Measurements from ENCODE around the gene ARHGDIA.
A peak's percentile ranks its signal among the peaks of the same experiment; 100 is the strongest.
"Not testable (repeated sequence)": the region's sequence is repeated elsewhere in the genome, so short reads cannot be mapped to it uniquely, and the experiment has no call there.

The ARHGDIA gene

GRCh38 chr17:81870981-81871386, at the start of gene ARHGDIA:
Gene ARHGDIA (minus strand): TSS chr17:81871337. CDS start chr17:81869930, 1,407 bp downstream.
- no peak for DNase-seq

- no peak for DNase-seq
Measured at GRCh38 chr17:81918832-81919545, 47.9 kb upstream of the ARHGDIA start.

- not testable (repeated sequence) for DNase-seq
Measured at GRCh38 chr17:81918333-81918669, 47.2 kb upstream of the ARHGDIA start.

GRCh38 chr17:81917565-81918332, 46.6 kb upstream of the ARHGDIA start, which contains the start of gene SIRT7:
Gene SIRT7 (minus strand): TSS chr17:81918176. CDS start chr17:81918131, 45 bp downstream.
- peak; percentile 74 for DNase-seq

- DNase-seq, result peak; percentile 74
Measured at GRCh38 chr17:81916234-81917001, 45.3 kb upstream of the ARHGDIA start.

GRCh38 chr17:81915331-81915730, 44.2 kb upstream of the ARHGDIA start:
- no peak for DNase-seq

GRCh38 chr17:81914103-81914850, 43.1 kb upstream of the ARHGDIA start:
- no peak for DNase-seq

- no peak for DNase-seq
Measured at GRCh38 chr17:81913394-81914102, 42.4 kb upstream of the ARHGDIA start.

- DNase-seq, result no peak
Measured at GRCh38 chr17:81912441-81913309, 41.5 kb upstream of the ARHGDIA start.

- no peak for DNase-seq
Measured at GRCh38 chr17:81911969-81912368, 40.8 kb upstream of the ARHGDIA start.

- DNase-seq, result peak; percentile 82
Measured at GRCh38 chr17:81911277-81911961, 40.3 kb upstream of the ARHGDIA start, which contains the start of gene PCYT2. Gene PCYT2 (minus strand): TSS chr17:81911399. CDS start chr17:81911355, 44 bp downstream.

- no peak for DNase-seq
Measured at GRCh38 chr17:81910840-81911276, 39.7 kb upstream of the ARHGDIA start.

- DNase-seq, result peak; percentile 24
Measured at GRCh38 chr17:81909966-81910839, 39.1 kb upstream of the ARHGDIA start.

- no peak for DNase-seq
Measured at GRCh38 chr17:81909231-81909630, 38.1 kb upstream of the ARHGDIA start.

GRCh38 chr17:81908793-81909192, 37.7 kb upstream of the ARHGDIA start:
- DNase-seq, result no peak

- no peak for DNase-seq
Measured at GRCh38 chr17:81907219-81908145, 36.3 kb upstream of the ARHGDIA start.

- DNase-seq, result no peak
Measured at GRCh38 chr17:81906476-81907218, 35.5 kb upstream of the ARHGDIA start.

Measured in EL (cell line).